K562 (cell line): Measurements from ENCODE around the gene SUCO. TPM values are rescaled to one million over a fixed set of nuclear protein-coding genes. Genes with fewer than 3 reads are reported as not detected.

Source experiments
- ATAC-seq: fragments of 200-7000 bp; cut with Tn5 transposase; 3 replicates; pipeline ENCODE4 v1.9.1; 2020; ENCODE audit warnings: moderate library complexity
- BruUV-seq: library from RNA; stranded (reverse); fragments of 400-500 nt; replicated peaks from 2 replicates; lab custom pipeline; 2021; lab: Mats Ljungman, UMichigan
- CTCF ChIA-PET: fragments of 300-600 bp; formaldehyde crosslinking; extraction: SDS; loops from one replicate; lab custom pipeline; 2021; ENCODE audit warnings: low intra/inter-chr PET ratio; lab: Yijun Ruan, JAX
- POLR2A ChIA-PET: fragments of 300-600, 350-650 bp; sonication (Branson Sonifier 250); formaldehyde crosslinking; extraction: SDS; loops from one replicate; lab custom pipeline; 2021; ENCODE audit warnings: antibody characterized with exemption, inconsistent platforms; lab: Yijun Ruan, JAX
- DNase-seq, 4 experiments: peaks; one replicate each; pipeline versions ENCODE4 v3.0.0 to v3.0.0-alpha.2; 2011 to 2018; ENCODE audit warnings: low spot score in 3 of 4, mixed read lengths in 3 of 4; ENCODE audit errors: extremely low read depth in 1 of 4
- FAIRE-seq: peaks from 2 replicates; lab custom pipeline; 2011; peaks lifted over from hg19 to GRCh38; lab: Jason Lieb, UNC
- H2AFZ ChIP-seq: 2 replicates; pipeline ENCODE4 v1.6.0; 2011; ENCODE audit warnings: low read depth, low read length, control low read depth, inconsistent platforms
- H3K27ac ChIP-seq: fragments of 200-600 bp; 3 replicates; pipeline ENCODE4 v1.8.0; 2011; ENCODE audit warnings: low read depth, mild to moderate bottlenecking, control low read depth, inconsistent platforms, low read length, moderate library complexity, mixed read lengths; ENCODE audit errors: extremely low read depth
- H3K27me3 ChIP-seq, 2 experiments: fragments of 300-600 bp in 1 of 2; 2 replicates in 1 of 2; 3 replicates in 1 of 2; pipeline versions ENCODE4 v1.6.0 to v1.8.0; 2011; ENCODE audit warnings: inconsistent platforms in 2 of 2, low read length in 2 of 2, mild to moderate bottlenecking in 1 of 2, mixed read lengths in 1 of 2, moderate library complexity in 1 of 2; ENCODE audit not compliant: control insufficient read depth in 2 of 2, insufficient read depth in 2 of 2
- H3K36me3 ChIP-seq: fragments of 300-600 bp; 3 replicates; pipeline ENCODE4 v1.8.0; 2011; ENCODE audit warnings: mild to moderate bottlenecking, low read length, inconsistent platforms; ENCODE audit not compliant: control insufficient read depth, insufficient read depth
- H3K4me1 ChIP-seq, 2 experiments: fragments of 200-600 bp in 1 of 2; replicated peaks in 1 of 2; 2 replicates in 1 of 2; 3 replicates in 1 of 2; pipeline versions ENCODE4 v1.5.1 to v1.8.0; 2011; ENCODE audit warnings: inconsistent platforms in 2 of 2, low read length in 2 of 2, mild to moderate bottlenecking in 1 of 2, mixed read lengths in 1 of 2, moderate library complexity in 1 of 2; ENCODE audit not compliant: control insufficient read depth in 2 of 2, insufficient read depth in 2 of 2
- H3K4me2 ChIP-seq: 2 replicates; pipeline ENCODE4 v1.6.1; 2011; ENCODE audit warnings: low read length, control low read depth, inconsistent platforms, mixed read lengths; ENCODE audit not compliant: insufficient read depth
- H3K4me3 ChIP-seq: fragments of 200-600 bp; sonication (generic), shearing (Covaris generic); 2 replicates; pipeline ENCODE4 v1.5.1; 2016; ENCODE audit warnings: control low read depth, inconsistent platforms
- H3K79me2 ChIP-seq: fragments of 200-600 bp; 3 replicates; pipeline ENCODE4 v1.8.0; 2011; ENCODE audit warnings: low read length, inconsistent platforms; ENCODE audit not compliant: control insufficient read depth, insufficient read depth
- H3K9ac ChIP-seq, 2 experiments: 2 replicates each; pipeline versions ENCODE4 v1.6.0 to v1.6.1; 2011; ENCODE audit warnings: low read depth in 2 of 2, low read length in 2 of 2, control low read depth in 1 of 2, inconsistent platforms in 1 of 2, mild to moderate bottlenecking in 1 of 2, mixed read lengths in 1 of 2; ENCODE audit not compliant: insufficient read depth in 1 of 2
- H3K9me1 ChIP-seq: one replicate; pipeline ENCODE4 v1.6.0; 2011; ENCODE audit warnings: inconsistent platforms, mild to moderate bottlenecking, low read length, moderate library complexity; ENCODE audit not compliant: control insufficient read depth, insufficient read depth
- H3K9me3 ChIP-seq: replicated peaks from 2 replicates; pipeline ENCODE4 v1.5.1; 2011; ENCODE audit warnings: low read depth, low read length, inconsistent platforms; ENCODE audit not compliant: control insufficient read depth, insufficient read depth
- H4K20me1 ChIP-seq: replicated peaks from 2 replicates; pipeline ENCODE4 v1.6.1; 2011; ENCODE audit warnings: low read length, inconsistent platforms, mixed read lengths; ENCODE audit not compliant: control insufficient read depth, insufficient read depth
- GMEB1 ChIP-seq: fragments of 250-450 bp; sonication (Bioruptor Pico); IDR thresholded peaks from 2 replicates; pipeline ENCODE4 v1.4.0; 2020; ENCODE audit warnings: mild to moderate bottlenecking
- PKNOX1 ChIP-seq: fragments of 450-650 bp; IDR thresholded peaks from 2 replicates; pipeline ENCODE4 v1.6.1; 2016
- ZKSCAN1 ChIP-seq: fragments of 150-350 bp; IDR thresholded peaks from 2 replicates; pipeline ENCODE4 v1.6.1; 2016; ENCODE audit warnings: low read depth, low read length
- WGBS: fragments of 100-300 bp; shearing (Covaris generic); methylation state at CpG from one replicate; pipeline ENCODE4 v1.1.6; 2016; ENCODE audit warnings: low coverage, mixed read lengths; ENCODE audit not compliant: insufficient coverage; ENCODE audit errors: missing lambda C conversion rate; 5-methylcytosine and 5-hydroxymethylcytosine counted together
- in situ Hi-C: fragments of 300-500 bp; cut with MboI; formaldehyde crosslinking; loops from 4 replicates; pipeline ENCODE4 v1.15.0; 2018; ENCODE audit warnings: inconsistent platforms, mixed read lengths
- intact Hi-C: fragments of 100-400 bp; cut with micrococcal nuclease; formaldehyde crosslinking; loops from 2 replicates; pipeline ENCODE4 v1.14.2; 2022
- polyA plus RNA-seq, 8 experiments: library from polyadenylated mRNA; depleted of rRNA in 4 of 8; stranded (reverse) in 5 of 8; unstranded in 3 of 8; fragments of >200 nt; fragmentation: Nextera tagmentation in 2 of 8; fragmentation: Illumina TruSeq in 1 of 8; extraction: Ambion mirVana in 2 of 8; extraction: Trizol in 1 of 8; gene quantifications; 2 replicates each; pipeline versions ENCODE4 v1.2.1 to v1.2.3, GENCODE V29; 2011 to 2014; ENCODE audit warnings: inconsistent platforms in 1 of 8, missing spikeins in 1 of 8
- total RNA-seq, 7 experiments: library from RNA; depleted of rRNA in 6 of 7; stranded (reverse); fragments of >200 nt in 6 of 7; fragmentation: Illumina TruSeq in 2 of 7; extraction: Trizol in 2 of 7; gene quantifications; 2 replicates each; pipeline versions ENCODE4 v1.2.1 to v1.2.3, GENCODE V29; 2011 to 2021; ENCODE audit warnings: low replicate concordance in 1 of 7

The SUCO gene
- total and polyA plus RNA-seq, 9 of the 15 experiments (the other 6 are each of a cell fraction or from before 2014, with no cell fraction given): 2.5 to 20.6 (median 14.3) TPM

GRCh38 chr1:172554915-172555314 lies 22.0 kb downstream of the SUCO start:
- in situ Hi-C loops: no loop called here
- H3K36me3 ChIP-seq: peaks cover 43% of the 10 kb centered on the region; the same call in 1 of the 3 replicates
- no peak overlapping the region for H3K9ac ChIP-seq
- no peaks in the 10 kb centered on the region for H4K20me1 ChIP-seq
- no peaks in the 10 kb centered on the region for H3K9me1 ChIP-seq
- no peak for DNase-seq
- intact Hi-C loops: no loop called here
- H3K9me3 ChIP-seq: no peaks in the 10 kb centered on the region
- no peak overlapping the region for H3K4me3 ChIP-seq
- CTCF ChIA-PET: no interaction called here
- TF ChIP-seq ZKSCAN1: peak; percentile 88; the same call in 1 of the 2 replicates
- no peak for TF ChIP-seq GMEB1 (CRISPR knock-in tag)
- TF ChIP-seq PKNOX1: no peak
- WGBS: 97% methylated on average over 4 of the region's 4 CpGs
- H3K4me2 ChIP-seq: no peak overlapping the region
- H2AFZ ChIP-seq: no peak overlapping the region
- no peaks in the 10 kb centered on the region for H3K27me3 ChIP-seq
- no peak for ATAC-seq
- FAIRE-seq: no peak
- H3K79me2 ChIP-seq: peaks cover 27% of the 10 kb centered on the region
- POLR2A ChIA-PET: interaction anchor here (0.8 to 1.1 kb wide), 2 partner anchors 17 to 22 kb away, joined by 3 read pairs; partner anchors contain the start of gene SUCO
- H3K27ac ChIP-seq: no peak overlapping the region
- no TSS peak for BruUV-seq
- H3K4me1 ChIP-seq: peaks cover 0 to 6% of the 10 kb centered on the region in 2 experiments; a peak in 3 of 5 replicates
